ENCODE results near the gene TNPO1. TPM values are rescaled to one million over a fixed set of nuclear protein-coding genes. Genes with fewer than 3 reads are reported as not detected.

TNPO1 gene
- total and polyA plus RNA-seq, 9 donors, result 35.7 to 114 (median 74.5) TPM

GRCh38 chr5:72871366-72872024 is 55.0 kb downstream of the TNPO1 start:
- WGBS (ENCODE audit: insufficient coverage), result 25% methylated on average over 1 of the region's 1 CpG
- Histone ChIP-seq H3K4me1 (ENCODE audit: control insufficient read depth, insufficient read depth, low read length) (no peaks in the 10 kb centered on the region), H3K9me3 (replicated peaks; ENCODE audit: control insufficient read depth, low read depth, low read length) (no peaks in the 10 kb centered on the region), H3K36me3 (ENCODE audit: control insufficient read depth, insufficient read depth, low read length) (peaks cover 19% of the 10 kb centered on the region), H3K4me3 (ENCODE audit: low read length) (no peak overlapping the region), H3K27ac (ENCODE audit: low read length) (no peak overlapping the region), H3K27me3 (ENCODE audit: control insufficient read depth, insufficient read depth, low read length) (no peaks in the 10 kb centered on the region)
- DNase-seq, result no peak

- Histone ChIP-seq H3K9me3 (replicated peaks; ENCODE audit: control insufficient read depth, low read depth, low read length) (no peaks in the 10 kb centered on the region), H3K27me3 (ENCODE audit: control insufficient read depth, insufficient read depth, low read length) (no peaks in the 10 kb centered on the region), H3K4me1 (ENCODE audit: control insufficient read depth, insufficient read depth, low read length) (no peaks in the 10 kb centered on the region), H3K27ac (ENCODE audit: low read length) (no peak overlapping the region), H3K36me3 (ENCODE audit: control insufficient read depth, insufficient read depth, low read length) (peaks cover 47% of the 10 kb centered on the region), H3K4me3 (ENCODE audit: low read length) (no peak overlapping the region)
- 92% methylated on average over 2 of the region's 4 CpGs for WGBS (ENCODE audit: insufficient coverage)
- no peak for DNase-seq
Observed at GRCh38 chr5:72878854-72879253, 62.4 kb downstream of the TNPO1 start.

DNA sequence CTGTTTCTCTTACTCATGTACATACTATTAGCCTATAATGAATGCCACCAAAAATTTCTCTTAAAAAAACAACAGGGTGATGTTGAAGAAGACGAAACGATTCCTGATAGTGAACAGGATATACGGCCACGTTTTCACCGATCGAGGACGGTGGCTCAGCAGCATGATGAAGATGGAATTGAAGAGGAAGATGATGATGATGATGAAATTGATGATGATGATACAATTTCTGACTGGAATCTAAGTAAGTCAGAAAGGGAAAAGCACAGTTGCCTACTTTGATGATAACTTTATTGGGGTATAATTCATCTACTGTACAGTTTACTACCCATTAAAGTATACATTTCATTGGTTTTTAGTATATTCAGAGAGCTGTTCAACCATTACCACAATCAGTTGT is 66.5 kb downstream of the TNPO1 start:
- Histone ChIP-seq H3K27ac (ENCODE audit: low read length) (no peak overlapping the region), H3K9me3 (replicated peaks; ENCODE audit: control insufficient read depth, low read depth, low read length) (no peaks in the 10 kb centered on the region), H3K27me3 (ENCODE audit: control insufficient read depth, insufficient read depth, low read length) (no peaks in the 10 kb centered on the region), H3K4me3 (ENCODE audit: low read length) (no peak overlapping the region), H3K4me1 (ENCODE audit: control insufficient read depth, insufficient read depth, low read length) (no peaks in the 10 kb centered on the region), H3K36me3 (ENCODE audit: control insufficient read depth, insufficient read depth, low read length) (peaks cover 60% of the 10 kb centered on the region)
- WGBS (ENCODE audit: insufficient coverage), result 100% methylated on average over 7 of the region's 7 CpGs
- no peak for DNase-seq

- Histone ChIP-seq H3K27ac (ENCODE audit: low read length) (no peak overlapping the region), H3K36me3 (ENCODE audit: control insufficient read depth, insufficient read depth, low read length) (peaks cover 65% of the 10 kb centered on the region), H3K4me1 (ENCODE audit: control insufficient read depth, insufficient read depth, low read length) (no peaks in the 10 kb centered on the region), H3K4me3 (ENCODE audit: low read length) (no peak overlapping the region), H3K9me3 (replicated peaks; ENCODE audit: control insufficient read depth, low read depth, low read length) (no peaks in the 10 kb centered on the region), H3K27me3 (ENCODE audit: control insufficient read depth, insufficient read depth, low read length) (no peaks in the 10 kb centered on the region)
- DNase-seq, result no peak
- 96% methylated on average over 3 of the region's 3 CpGs for WGBS (ENCODE audit: insufficient coverage)
Observed at GRCh38 chr5:72883850-72884249, 67.4 kb downstream of the TNPO1 start.

GRCh38 chr5:72884892-72885291 is 68.4 kb downstream of the TNPO1 start:
- no peaks in the 10 kb centered on the region for H3K9me3 ChIP-seq (replicated peaks; ENCODE audit: control insufficient read depth, low read depth, low read length)
- peaks cover 55% of the 10 kb centered on the region for H3K36me3 ChIP-seq (ENCODE audit: control insufficient read depth, insufficient read depth, low read length)
- H3K27me3 ChIP-seq (ENCODE audit: control insufficient read depth, insufficient read depth, low read length), result no peaks in the 10 kb centered on the region
- no peak for DNase-seq
- H3K4me1 ChIP-seq (ENCODE audit: control insufficient read depth, insufficient read depth, low read length), result no peaks in the 10 kb centered on the region
- no peak overlapping the region for H3K4me3 ChIP-seq (ENCODE audit: low read length)
- no CpG with 5 or more reads among the region's 1 CpG for WGBS (ENCODE audit: insufficient coverage)
- no peak overlapping the region for H3K27ac ChIP-seq (ENCODE audit: low read length)

GRCh38 chr5:72885824-72886223 is 69.4 kb downstream of the TNPO1 start:
- no peak overlapping the region for H3K4me3 ChIP-seq (ENCODE audit: low read length)
- H3K9me3 ChIP-seq (replicated peaks; ENCODE audit: control insufficient read depth, low read depth, low read length), result no peaks in the 10 kb centered on the region
- no peaks in the 10 kb centered on the region for H3K4me1 ChIP-seq (ENCODE audit: control insufficient read depth, insufficient read depth, low read length)
- no peak overlapping the region for H3K27ac ChIP-seq (ENCODE audit: low read length)
- DNase-seq, result no peak
- H3K36me3 ChIP-seq (ENCODE audit: control insufficient read depth, insufficient read depth, low read length), result peaks cover 49% of the 10 kb centered on the region
- no peaks in the 10 kb centered on the region for H3K27me3 ChIP-seq (ENCODE audit: control insufficient read depth, insufficient read depth, low read length)
- WGBS (ENCODE audit: insufficient coverage), result 80% methylated on average over 1 of the region's 4 CpGs

DNA sequence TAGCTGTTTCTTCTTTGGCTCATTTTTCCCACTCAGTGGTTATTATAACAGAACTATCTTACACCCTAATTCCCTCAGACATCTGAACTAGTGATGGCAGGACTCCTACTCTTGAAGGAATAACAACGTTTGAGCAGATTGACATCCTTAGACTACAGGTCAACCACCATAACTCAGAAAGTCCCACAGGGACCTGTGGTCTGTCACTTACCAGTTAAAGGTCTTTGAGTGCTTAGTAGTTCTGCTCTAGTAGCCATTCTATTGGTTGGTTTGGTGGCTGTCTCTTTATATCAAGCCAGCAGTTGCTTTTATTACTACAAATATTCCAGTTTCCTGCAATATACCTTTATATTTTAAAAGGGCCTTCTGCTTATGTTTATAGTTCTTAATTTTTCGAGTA is 72.1 kb downstream of the TNPO1 start:
- WGBS (ENCODE audit: insufficient coverage), result no CpG with 5 or more reads among the region's 2 CpGs
- Histone ChIP-seq H3K27ac (ENCODE audit: low read length) (no peak overlapping the region), H3K4me3 (ENCODE audit: low read length) (no peak overlapping the region), H3K36me3 (ENCODE audit: control insufficient read depth, insufficient read depth, low read length) (peaks cover 50% of the 10 kb centered on the region), H3K9me3 (replicated peaks; ENCODE audit: control insufficient read depth, low read depth, low read length) (no peaks in the 10 kb centered on the region), H3K27me3 (ENCODE audit: control insufficient read depth, insufficient read depth, low read length) (no peaks in the 10 kb centered on the region), H3K4me1 (ENCODE audit: control insufficient read depth, insufficient read depth, low read length) (no peaks in the 10 kb centered on the region)
- DNase-seq, result no peak

- H3K9me3 ChIP-seq (replicated peaks; ENCODE audit: control insufficient read depth, low read depth, low read length), result no peaks in the 10 kb centered on the region
- no peak for DNase-seq
- H3K36me3 ChIP-seq (ENCODE audit: control insufficient read depth, insufficient read depth, low read length), result peaks cover 53% of the 10 kb centered on the region
- H3K4me3 ChIP-seq (ENCODE audit: low read length), result no peak overlapping the region
- H3K27me3 ChIP-seq (ENCODE audit: control insufficient read depth, insufficient read depth, low read length), result no peaks in the 10 kb centered on the region
- no CpG with 5 or more reads among the region's 5 CpGs for WGBS (ENCODE audit: insufficient coverage)
- no peak overlapping the region for H3K27ac ChIP-seq (ENCODE audit: low read length)
- H3K4me1 ChIP-seq (ENCODE audit: control insufficient read depth, insufficient read depth, low read length), result no peaks in the 10 kb centered on the region
Observed at GRCh38 chr5:72889324-72889723, 72.9 kb downstream of the TNPO1 start.

GRCh38 chr5:72892846-72893245 is 76.4 kb downstream of the TNPO1 start:
- Histone ChIP-seq H3K27ac (ENCODE audit: low read length) (no peak overlapping the region), H3K9me3 (replicated peaks; ENCODE audit: control insufficient read depth, low read depth, low read length) (no peaks in the 10 kb centered on the region), H3K4me3 (ENCODE audit: low read length) (no peak overlapping the region), H3K27me3 (ENCODE audit: control insufficient read depth, insufficient read depth, low read length) (no peaks in the 10 kb centered on the region), H3K36me3 (ENCODE audit: control insufficient read depth, insufficient read depth, low read length) (peaks cover 41% of the 10 kb centered on the region), H3K4me1 (ENCODE audit: control insufficient read depth, insufficient read depth, low read length) (no peaks in the 10 kb centered on the region)
- DNase-seq, result no peak
- 100% methylated on average over 1 of the region's 4 CpGs for WGBS (ENCODE audit: insufficient coverage)

- WGBS (ENCODE audit: insufficient coverage), result no CpG with 5 or more reads among the region's 2 CpGs
- Histone ChIP-seq H3K36me3 (ENCODE audit: control insufficient read depth, insufficient read depth, low read length) (peaks cover 33% of the 10 kb centered on the region), H3K4me3 (ENCODE audit: low read length) (no peak overlapping the region), H3K9me3 (replicated peaks; ENCODE audit: control insufficient read depth, low read depth, low read length) (no peaks in the 10 kb centered on the region), H3K27me3 (ENCODE audit: control insufficient read depth, insufficient read depth, low read length) (no peaks in the 10 kb centered on the region), H3K27ac (ENCODE audit: low read length) (no peak overlapping the region), H3K4me1 (ENCODE audit: control insufficient read depth, insufficient read depth, low read length) (no peaks in the 10 kb centered on the region)
- no peak for DNase-seq
Observed at GRCh38 chr5:72895758-72896157, 79.3 kb downstream of the TNPO1 start.

DNA sequence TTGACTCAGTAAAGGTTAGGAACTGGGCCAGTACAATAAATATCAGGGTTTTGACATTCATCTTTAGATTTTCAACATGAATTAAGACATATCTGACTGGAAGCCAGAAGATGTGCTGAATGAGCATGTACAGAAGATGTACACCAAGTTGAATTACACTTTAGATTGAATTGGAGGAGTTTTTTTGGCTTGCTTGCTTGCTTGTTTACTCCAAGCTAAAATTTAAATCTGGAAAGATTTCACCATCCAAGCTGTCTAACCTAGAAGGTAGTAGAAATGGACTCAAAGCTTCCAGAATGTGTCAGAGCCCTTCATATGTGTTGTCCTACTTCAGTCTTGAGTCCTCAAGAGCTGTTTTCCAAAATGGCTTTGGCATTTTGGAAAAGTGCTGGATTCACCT is 90.3 kb downstream of the TNPO1 start:
- Histone ChIP-seq H3K36me3 (ENCODE audit: control insufficient read depth, insufficient read depth, low read length) (peaks cover 41% of the 10 kb centered on the region), H3K27ac (ENCODE audit: low read length) (no peak overlapping the region), H3K27me3 (ENCODE audit: control insufficient read depth, insufficient read depth, low read length) (no peaks in the 10 kb centered on the region), H3K4me1 (ENCODE audit: control insufficient read depth, insufficient read depth, low read length) (no peaks in the 10 kb centered on the region), H3K4me3 (ENCODE audit: low read length) (no peak overlapping the region), H3K9me3 (replicated peaks; ENCODE audit: control insufficient read depth, low read depth, low read length) (no peaks in the 10 kb centered on the region)
- DNase-seq, result no peak
